GM12878 (cell line): Measurements from ENCODE around the gene PTPRM. TPM values are rescaled to one million over a fixed set of nuclear protein-coding genes. Genes with fewer than 3 reads are reported as not detected.

Experiments used
- ATAC-seq: fragments of 200-7000 bp; cut with Tn5 transposase; 3 replicates; pipeline ENCODE4 v1.9.1; 2020; ENCODE audit warnings: mild to moderate bottlenecking, moderate library complexity
- BruUV-seq: library from RNA; stranded (reverse); fragments of 400-500 nt; replicated peaks from 2 replicates; lab custom pipeline; 2021; lab: Mats Ljungman, UMichigan
- CTCF ChIA-PET: fragments of 300-600 bp; sonication (Branson Sonifier 250); formaldehyde crosslinking; extraction: SDS; loops from one replicate; lab custom pipeline; 2021; ENCODE audit warnings: inconsistent platforms; lab: Yijun Ruan, JAX
- POLR2A ChIA-PET: fragments of 350-600 bp; formaldehyde crosslinking; extraction: SDS; loops from one replicate; lab custom pipeline; 2021; ENCODE audit warnings: inconsistent platforms; lab: Charles Lee
- RAD21 ChIA-PET: fragments of 300-600 bp; sonication (Branson Sonifier 250); formaldehyde crosslinking; loops from one replicate; lab custom pipeline; 2023; ENCODE audit warnings: antibody characterized with exemption; ENCODE audit not compliant: unreplicated experiment; lab: Charles Lee
- SMC1A ChIA-PET: fragments of 300-600 bp; sonication (Branson Sonifier 250); formaldehyde crosslinking; loops from one replicate; lab custom pipeline; 2023; ENCODE audit not compliant: unreplicated experiment, uncharacterized antibody; lab: Charles Lee
- DNase-seq: peaks from one replicate; pipeline ENCODE4 v3.0.0-alpha.2; 2011; ENCODE audit warnings: low read depth, low spot score
- FAIRE-seq: peaks from 3 replicates; lab custom pipeline; 2011; peaks lifted over from hg19 to GRCh38; lab: Jason Lieb, UNC
- H2AFZ ChIP-seq: 2 replicates; pipeline ENCODE4 v1.6.0; 2011; ENCODE audit warnings: low read depth, low read length, control low read depth; ENCODE audit not compliant: control insufficient read depth
- H3K27ac ChIP-seq: 2 replicates; pipeline ENCODE4 v1.5.1; 2011; ENCODE audit warnings: control low read depth; ENCODE audit not compliant: control insufficient read depth, insufficient read depth
- H3K27me3 ChIP-seq, 2 experiments: replicated peaks in 1 of 2; 2 replicates each; pipeline versions ENCODE4 v1.6.0 to v1.6.1; 2011; ENCODE audit warnings: low read length in 1 of 2; ENCODE audit not compliant: control insufficient read depth in 2 of 2, insufficient read depth in 2 of 2
- H3K36me3 ChIP-seq, 2 experiments: 2 replicates each; pipeline ENCODE4 v1.5.1; 2011; ENCODE audit warnings: low read length in 1 of 2; ENCODE audit not compliant: control insufficient read depth in 2 of 2, insufficient read depth in 2 of 2
- H3K4me1 ChIP-seq: 2 replicates; pipeline ENCODE4 v1.6.1; 2011; ENCODE audit warnings: mild to moderate bottlenecking, low read length, moderate library complexity, mixed read lengths; ENCODE audit not compliant: control insufficient read depth, insufficient read depth
- H3K4me2 ChIP-seq: 2 replicates; pipeline ENCODE4 v1.6.0; 2011; ENCODE audit warnings: control low read depth; ENCODE audit not compliant: control insufficient read depth, insufficient read depth
- H3K4me3 ChIP-seq: fragments of 200-600 bp; sonication (generic); 2 replicates; pipeline ENCODE4 v1.5.1; 2016
- H3K79me2 ChIP-seq: 2 replicates; pipeline ENCODE4 v1.6.0; 2011; ENCODE audit warnings: low read length; ENCODE audit not compliant: control insufficient read depth, insufficient read depth
- H3K9ac ChIP-seq: 2 replicates; pipeline ENCODE4 v1.8.0; 2011; ENCODE audit warnings: low read length, control low read depth, mixed read lengths; ENCODE audit not compliant: control insufficient read depth, insufficient read depth
- H3K9me3 ChIP-seq: replicated peaks from 3 replicates; pipeline ENCODE4 v1.5.1; 2011; ENCODE audit warnings: mild to moderate bottlenecking, low read length; ENCODE audit not compliant: control insufficient read depth, insufficient read depth
- H4K20me1 ChIP-seq: 2 replicates; pipeline ENCODE4 v1.6.0; 2011; ENCODE audit not compliant: control insufficient read depth, insufficient read depth
- BMI1 ChIP-seq: fragments of 450-650 bp; IDR thresholded peaks from 2 replicates; pipeline ENCODE4 v1.6.1; 2016; ENCODE audit warnings: mild to moderate bottlenecking, moderate library complexity, borderline replicate concordance
- E4F1 ChIP-seq: fragments of 450-650 bp; IDR thresholded peaks from 2 replicates; pipeline ENCODE4 v1.6.1; 2018; ENCODE audit warnings: borderline replicate concordance, mild to moderate bottlenecking; ENCODE audit not compliant: partially characterized antibody
- MTA3 ChIP-seq: IDR thresholded peaks from 2 replicates; pipeline ENCODE4 v1.6.1; 2012; ENCODE audit warnings: low read length, inconsistent platforms, borderline replicate concordance
- POLR2A ChIP-seq: IDR thresholded peaks from 2 replicates; pipeline ENCODE4 v1.6.1; 2011; ENCODE audit warnings: low read depth, mild to moderate bottlenecking, low read length
- RELB ChIP-seq: fragments of 450-650 bp; IDR thresholded peaks from 2 replicates; pipeline ENCODE4 v1.6.1; 2017; ENCODE audit warnings: low read depth, mild to moderate bottlenecking, moderate library complexity
- YBX1 ChIP-seq: fragments of 450-650 bp; IDR thresholded peaks from 2 replicates; pipeline ENCODE4 v1.6.1; 2016; ENCODE audit warnings: antibody characterized with exemption
- ZNF274 ChIP-seq: IDR thresholded peaks from one replicate; pipeline ENCODE4 v1.8.0; 2011; ENCODE audit not compliant: insufficient read length, insufficient read depth
- WGBS: methylation state at CpG from one replicate; pipeline ENCODE4 v1.1.6; 2016; ENCODE audit warnings: low lambda C conversion rate; ENCODE audit not compliant: insufficient replicate concordance, insufficient coverage; ENCODE audit errors: missing lambda C conversion rate; 5-methylcytosine and 5-hydroxymethylcytosine counted together
- in situ Hi-C: fragments of 300-500 bp; cut with MboI; formaldehyde crosslinking; loops from 9 replicates; pipeline ENCODE4 v1.14.3; 2018; ENCODE audit warnings: mixed read lengths
- intact Hi-C: fragments of 100-400 bp; cut with micrococcal nuclease; formaldehyde crosslinking; loops from one replicate; pipeline ENCODE4 v1.14.2; 2022; ENCODE audit not compliant: unreplicated experiment
- polyA plus RNA-seq, 11 experiments: library from polyadenylated mRNA; depleted of rRNA in 4 of 11; unstranded in 6 of 11; stranded (reverse) in 5 of 11; fragments of >200 nt; fragmentation: Nextera tagmentation in 4 of 11; fragmentation: Illumina TruSeq in 1 of 11; extraction: Ambion mirVana in 4 of 11; extraction: Trizol in 1 of 11; gene quantifications; 1 replicate in 1 of 11; 2 replicates in 10 of 11; pipeline versions ENCODE4 v1.2.1 to v1.2.3, GENCODE V29; 2011 to 2016; ENCODE audit warnings: inconsistent platforms in 2 of 11, missing spikeins in 2 of 11, low read depth in 1 of 11
- total RNA-seq, 4 experiments: library from RNA; depleted of rRNA in 3 of 4; stranded (reverse); fragments of >200 nt in 3 of 4; fragmentation: Illumina TruSeq in 1 of 4; extraction: Trizol in 1 of 4; gene quantifications; 2 replicates each; pipeline versions ENCODE4 v1.2.1 to v1.2.3, GENCODE V29; 2013 to 2021
- TF ChIP-seq, protein P1 (sequence below): fragments of 450-650 bp; IDR thresholded peaks from 2 replicates; pipeline ENCODE4 v1.6.1; 2014; ENCODE audit warnings: mild to moderate bottlenecking

PTPRM gene
- total and polyA plus RNA-seq, 10 of the 15 experiments (the other 5 are each of a cell fraction or from before 2014, with no cell fraction given) = 0.07 to 22.6 (median 0.60) TPM

- ChIA-PET POLR2A (no interaction called here), RAD21 (no interaction called here)
Measured at GRCh38 chr18:7637269-7637668, 70.2 kb downstream of the PTPRM start.

More at GRCh38 chr18:7637269-7637668, 70.2 kb downstream of the PTPRM start:
- FAIRE-seq (no peak), ATAC-seq (no peak), DNase-seq (no peak)
- ChIA-PET SMC1A (no interaction called here), CTCF (no interaction called here)
- no peak overlapping the region for H3K4me3 ChIP-seq
- no peaks in the 10 kb centered on the region for H3K9me3 ChIP-seq
- H3K27me3 ChIP-seq = no peaks in the 10 kb centered on the region; a peak in 1 of 4 replicates
- in situ Hi-C loops (no loop called here), intact Hi-C loops (no loop called here)
- H3K4me1 ChIP-seq = no peaks in the 10 kb centered on the region
- no peak overlapping the region for H3K27ac ChIP-seq
- H3K36me3 ChIP-seq = no peaks in the 10 kb centered on the region
- WGBS = 24% methylated on average over 2 of the region's 2 CpGs
- BruUV-seq = no TSS peak
- H4K20me1 ChIP-seq = no peaks in the 10 kb centered on the region
- no peak overlapping the region for H3K9ac ChIP-seq
- H3K79me2 ChIP-seq = no peaks in the 10 kb centered on the region
- no peak overlapping the region for H2AFZ ChIP-seq
- TF ChIP-seq, protein P1, sequence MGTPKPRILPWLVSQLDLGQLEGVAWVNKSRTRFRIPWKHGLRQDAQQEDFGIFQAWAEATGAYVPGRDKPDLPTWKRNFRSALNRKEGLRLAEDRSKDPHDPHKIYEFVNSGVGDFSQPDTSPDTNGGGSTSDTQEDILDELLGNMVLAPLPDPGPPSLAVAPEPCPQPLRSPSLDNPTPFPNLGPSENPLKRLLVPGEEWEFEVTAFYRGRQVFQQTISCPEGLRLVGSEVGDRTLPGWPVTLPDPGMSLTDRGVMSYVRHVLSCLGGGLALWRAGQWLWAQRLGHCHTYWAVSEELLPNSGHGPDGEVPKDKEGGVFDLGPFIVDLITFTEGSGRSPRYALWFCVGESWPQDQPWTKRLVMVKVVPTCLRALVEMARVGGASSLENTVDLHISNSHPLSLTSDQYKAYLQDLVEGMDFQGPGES = no peak
- no peak for TF ChIP-seq ZNF274
- no peak for TF ChIP-seq BMI1
- no peak for TF ChIP-seq YBX1
- TF ChIP-seq RELB = no peak
- TF ChIP-seq POLR2A = no peak
- TF ChIP-seq E4F1 = no peak
- no peak for TF ChIP-seq MTA3
- no peak overlapping the region for H3K4me2 ChIP-seq
